G401 (cell line): ENCODE data around the gene ENDOU. TPM values are rescaled to one million over a fixed set of nuclear protein-coding genes. Genes with fewer than 3 reads are reported as not detected.
"Not testable (repeated sequence)": the region's sequence is repeated elsewhere in the genome, so short reads cannot be mapped to it uniquely, and the experiment has no call there.

Experiments
- DNase-seq: peaks from one replicate; pipeline ENCODE4 v3.0.0-alpha.2; 2015; ENCODE audit warnings: low spot score
- in situ Hi-C: cut with HindIII; loops from 2 replicates; pipeline ENCODE4 v1.10.0; 2016; ENCODE audit warnings: low sequenced_read_pairs, mixed read lengths
- total RNA-seq: library from RNA; depleted of rRNA; stranded (reverse); fragments of >200 nt; shearing (Covaris generic); gene quantifications from 2 replicates; pipeline ENCODE4 v1.2.3, GENCODE V29; 2014; rRNA removed

ENDOU gene
- total RNA-seq, 1 experiment from 2014 or later, result 1.9 TPM

GRCh38 chr12:47707905-47708543 is 17.3 kb downstream of the ENDOU start:
- no peak for DNase-seq
- in situ Hi-C loops, result no loop called here

GRCh38 chr12:47707355-47707754 is 17.9 kb downstream of the ENDOU start:
- DNase-seq, result no peak
- in situ Hi-C loops, result no loop called here

GRCh38 chr12:47705566-47706425 is 19.5 kb downstream of the ENDOU start, which contains the start of gene RPAP3:
Gene RPAP3 (minus strand): TSS chr12:47706030. CDS start chr12:47702840, 3,190 bp downstream.
- peak; percentile 93 for DNase-seq
- in situ Hi-C loops, result no loop called here

GRCh38 chr12:47705229-47705565 is 20.1 kb downstream of the ENDOU start:
- in situ Hi-C loops, result no loop called here

GRCh38 chr12:47704719-47705118 is 20.6 kb downstream of the ENDOU start:
- DNase-seq, result no peak
- in situ Hi-C loops, result no loop called here

More at GRCh38 chr12:47705229-47705565, 20.1 kb downstream of the ENDOU start:
- DNase-seq, result peak; percentile 33

- in situ Hi-C loops, result no loop called here
- DNase-seq, result no peak
These were observed 25.0 kb downstream of the ENDOU start for GRCh38 chr12:47700263-47700662.

GRCh38 chr12:47698631-47699030 is 26.7 kb downstream of the ENDOU start:
- DNase-seq, result no peak
- in situ Hi-C loops, result no loop called here

- DNase-seq, result no peak
- in situ Hi-C loops, result no loop called here
These were observed 27.2 kb downstream of the ENDOU start for GRCh38 chr12:47698055-47698454.

GRCh38 chr12:47689215-47689614 is 36.1 kb downstream of the ENDOU start:
- in situ Hi-C loops, result no loop called here
- no peak for DNase-seq

- in situ Hi-C loops, result no loop called here
- DNase-seq, result no peak
These were observed 37.7 kb downstream of the ENDOU start for GRCh38 chr12:47687636-47688035.

- in situ Hi-C loops, result no loop called here
- peak; percentile 43 for DNase-seq
These were observed 38.5 kb downstream of the ENDOU start for GRCh38 chr12:47686645-47687240.

- in situ Hi-C loops, result no loop called here
- DNase-seq, result no peak
These were observed 45.5 kb downstream of the ENDOU start for GRCh38 chr12:47679785-47680184.

GRCh38 chr12:47672068-47672467 is 53.2 kb downstream of the ENDOU start:
- DNase-seq, result no peak
- in situ Hi-C loops, result no loop called here

GRCh38 chr12:47667935-47668334 is 57.4 kb downstream of the ENDOU start:
- DNase-seq, in situ Hi-C loops: not testable (repeated sequence)

Other genes starting within 250 kb of the ENDOU start
- 22.8 and 44.4 TPM in 2 replicates for gene RPAP3, start 19.5 kb downstream of the ENDOU start, total RNA-seq
- 6.1 and 9.0 TPM in 2 replicates for gene RAPGEF3, start 33.4 kb upstream of the ENDOU start, total RNA-seq
- 32.3 and 34.4 TPM in 2 replicates for gene SLC48A1, start 47.7 kb upstream of the ENDOU start, total RNA-seq
- 26.8 and 46.8 TPM in 2 replicates for gene HDAC7, start 94.4 kb upstream of the ENDOU start, total RNA-seq
- gene VDR, start 179.5 kb upstream of the ENDOU start, total RNA-seq, result 0.06 and 0.07 TPM in 2 replicates
- gene TMEM106C, start 238.1 kb upstream of the ENDOU start, total RNA-seq, result 177 and 211 TPM in 2 replicates